GM18909 (cell line): ENCODE results near the gene TCF3.
A peak's percentile ranks its signal among the peaks of the same experiment; 100 is the strongest.
"Not testable (repeated sequence)": the region's sequence is repeated elsewhere in the genome, so short reads cannot be mapped to it uniquely, and the experiment has no call there.

Source experiments
- ATAC-seq: cut with Tn5 transposase; IDR thresholded peaks from one replicate; pipeline ENCODE4 v1.9.1; 2021; ENCODE audit warnings: mild to moderate bottlenecking; ENCODE audit not compliant: unreplicated experiment, poor library complexity

TCF3 gene

GRCh38 chr19:1673645-1674292 is 21.4 kb upstream of the TCF3 start:
- no peak for ATAC-seq

- no peak for ATAC-seq
Measured at GRCh38 chr19:1672769-1673644, 20.6 kb upstream of the TCF3 start.

- ATAC-seq = no peak
Measured at GRCh38 chr19:1672038-1672768, 19.8 kb upstream of the TCF3 start.

GRCh38 chr19:1671716-1672037 is 19.3 kb upstream of the TCF3 start:
- ATAC-seq = no peak

GRCh38 chr19:1670747-1671146 is 18.3 kb upstream of the TCF3 start:
- ATAC-seq = not testable (repeated sequence)

- peak; percentile 34 for ATAC-seq
Measured at GRCh38 chr19:1668486-1669270, 16.3 kb upstream of the TCF3 start.

- ATAC-seq = peak; percentile 3
Measured at GRCh38 chr19:1668048-1668485, 15.7 kb upstream of the TCF3 start.

GRCh38 chr19:1665565-1666047 is 13.2 kb upstream of the TCF3 start:
- ATAC-seq = no peak

GRCh38 chr19:1663852-1664251 is 11.4 kb upstream of the TCF3 start:
- no peak for ATAC-seq

- not testable (repeated sequence) for ATAC-seq
Measured at GRCh38 chr19:1663227-1663626, 10.8 kb upstream of the TCF3 start.

GRCh38 chr19:1661995-1662394 is 9.6 kb upstream of the TCF3 start:
- no peak for ATAC-seq

GRCh38 chr19:1659084-1659427 is 6.6 kb upstream of the TCF3 start:
- ATAC-seq = no peak

GRCh38 chr19:1658150-1659083 is 6.0 kb upstream of the TCF3 start:
- ATAC-seq = no peak

GRCh38 chr19:1657746-1658145 is 5.3 kb upstream of the TCF3 start:
- ATAC-seq = no peak

- no peak for ATAC-seq
Measured at GRCh38 chr19:1656988-1657536, 4.6 kb upstream of the TCF3 start.

GRCh38 chr19:1655987-1656608 is 3.7 kb upstream of the TCF3 start:
- no peak for ATAC-seq

GRCh38 chr19:1655131-1655981 is 2.9 kb upstream of the TCF3 start:
- ATAC-seq = no peak
